Stimulated activated CD4-positive, alpha-beta T cell treated with anti-CD3 and anti-CD28 coated beads, Interleukin-2, amount 100 ng/mL, for 4 hours (primary cell): ENCODE data around the gene POLR2C.

ENCODE experiments used
- DNase-seq: peaks from one replicate; pipeline ENCODE4 v3.0.0-alpha.2; 2020; ENCODE audit warnings: low read depth

Gene POLR2C

DNA sequence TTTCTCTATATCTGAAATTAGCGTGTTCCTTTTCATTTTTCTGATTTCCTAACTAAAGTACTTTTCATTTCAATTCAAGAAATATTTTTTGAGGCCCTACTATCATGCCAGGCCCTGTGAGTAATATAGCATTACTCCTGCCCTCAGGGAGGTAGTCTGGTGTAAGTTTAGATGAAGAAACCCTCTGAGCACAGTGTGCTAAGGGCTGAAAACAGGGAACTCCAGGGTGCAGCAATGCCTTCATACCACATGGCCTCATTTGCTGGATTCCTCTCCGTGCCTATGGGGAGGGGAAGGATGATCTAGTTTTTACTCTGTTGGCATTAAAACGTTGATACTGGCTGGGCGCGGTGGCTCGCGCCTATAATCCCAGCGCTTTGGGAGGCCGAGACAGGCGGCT lies 10.5 kb upstream of the POLR2C start:
- no peak for DNase-seq

- peak; percentile 4 for DNase-seq
These were observed 491 bp downstream of the POLR2C start for GRCh38 chr16:57462978-57463362.

GRCh38 chr16:57464523-57464922 lies 2.0 kb downstream of the POLR2C start:
- no peak for DNase-seq

- no peak for DNase-seq
These were observed 5.9 kb downstream of the POLR2C start for GRCh38 chr16:57468346-57468745.

- DNase-seq: no peak
These were observed 6.6 kb downstream of the POLR2C start for GRCh38 chr16:57469046-57469445.

DNA sequence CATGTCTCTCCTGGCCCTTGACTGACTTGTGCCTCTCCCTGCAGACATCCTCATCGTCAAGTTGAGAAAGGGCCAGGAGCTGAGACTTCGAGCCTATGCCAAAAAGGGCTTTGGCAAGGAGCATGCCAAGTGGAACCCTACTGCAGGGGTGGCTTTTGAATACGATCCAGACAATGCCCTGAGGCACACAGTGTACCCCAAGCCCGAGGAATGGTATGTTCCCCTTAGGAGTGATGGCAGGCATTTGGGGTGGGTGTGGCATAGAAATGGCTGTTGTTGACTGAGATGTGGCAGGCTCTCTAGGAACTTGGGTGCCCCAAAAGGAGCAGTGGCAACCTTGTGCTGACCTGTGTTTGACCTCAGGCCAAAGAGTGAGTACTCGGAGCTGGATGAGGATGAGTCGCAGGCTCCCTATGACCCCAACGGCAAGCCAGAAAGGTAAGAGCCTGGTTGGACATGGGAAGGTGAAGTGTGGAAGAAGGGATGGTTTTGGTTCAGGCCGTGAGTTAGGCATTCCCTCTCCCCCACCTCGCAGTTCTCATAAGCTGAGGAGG lies 7.5 kb downstream of the POLR2C start:
- no peak for DNase-seq

- DNase-seq: no peak
These were observed 8.2 kb downstream of the POLR2C start for GRCh38 chr16:57470711-57471110.

- no peak for DNase-seq
These were observed 8.7 kb downstream of the POLR2C start for GRCh38 chr16:57471209-57471608.

GRCh38 chr16:57471852-57472664 lies 9.6 kb downstream of the POLR2C start:
- no peak for DNase-seq

DNA sequence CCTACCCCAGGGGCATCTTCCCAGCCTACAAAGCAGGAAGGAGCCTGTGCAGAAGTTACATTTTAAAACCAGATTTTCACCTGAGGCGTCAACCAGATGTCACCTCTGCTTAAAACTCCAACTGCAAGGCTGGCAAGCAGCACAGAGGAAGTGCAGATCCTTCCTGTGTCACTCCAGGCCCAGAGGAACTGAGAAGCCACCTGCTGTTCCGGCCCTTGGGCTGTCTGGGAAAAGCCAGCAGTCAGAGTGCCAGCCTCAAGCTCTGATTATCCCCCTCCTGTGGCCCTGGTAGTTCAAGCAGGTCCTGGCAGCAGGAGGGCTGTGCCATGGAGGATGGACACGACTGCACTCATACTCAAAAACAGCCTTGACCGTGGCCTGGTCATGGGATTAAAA lies 10.2 kb downstream of the POLR2C start:
- no peak for DNase-seq

GRCh38 chr16:57473176-57473840 lies 10.8 kb downstream of the POLR2C start:
- no peak for DNase-seq

DNA sequence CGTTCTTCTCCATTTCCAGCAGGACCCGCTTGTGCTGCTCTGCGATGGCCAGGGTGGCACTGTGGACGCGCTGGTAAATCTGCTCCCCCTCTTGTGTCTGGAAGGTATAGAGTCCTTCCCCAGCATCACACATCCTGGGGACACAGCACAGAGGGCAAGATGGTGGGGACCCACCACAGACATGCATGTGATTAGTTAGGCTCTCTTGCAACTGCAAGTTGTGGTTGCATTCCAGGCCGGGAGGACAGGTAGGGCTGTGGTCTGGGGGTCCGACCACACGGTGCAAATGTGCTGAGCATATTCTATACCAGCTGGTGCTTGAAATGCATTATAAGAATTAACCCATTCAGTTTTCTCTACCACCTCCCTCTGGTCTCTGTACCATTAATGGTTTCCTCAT lies 11.4 kb downstream of the POLR2C start:
- DNase-seq: no peak

GRCh38 chr16:57474671-57475661 lies 12.5 kb downstream of the POLR2C start:
- no peak for DNase-seq

GRCh38 chr16:57475711-57476339 lies 13.3 kb downstream of the POLR2C start:
- peak; percentile 42 for DNase-seq

DNA sequence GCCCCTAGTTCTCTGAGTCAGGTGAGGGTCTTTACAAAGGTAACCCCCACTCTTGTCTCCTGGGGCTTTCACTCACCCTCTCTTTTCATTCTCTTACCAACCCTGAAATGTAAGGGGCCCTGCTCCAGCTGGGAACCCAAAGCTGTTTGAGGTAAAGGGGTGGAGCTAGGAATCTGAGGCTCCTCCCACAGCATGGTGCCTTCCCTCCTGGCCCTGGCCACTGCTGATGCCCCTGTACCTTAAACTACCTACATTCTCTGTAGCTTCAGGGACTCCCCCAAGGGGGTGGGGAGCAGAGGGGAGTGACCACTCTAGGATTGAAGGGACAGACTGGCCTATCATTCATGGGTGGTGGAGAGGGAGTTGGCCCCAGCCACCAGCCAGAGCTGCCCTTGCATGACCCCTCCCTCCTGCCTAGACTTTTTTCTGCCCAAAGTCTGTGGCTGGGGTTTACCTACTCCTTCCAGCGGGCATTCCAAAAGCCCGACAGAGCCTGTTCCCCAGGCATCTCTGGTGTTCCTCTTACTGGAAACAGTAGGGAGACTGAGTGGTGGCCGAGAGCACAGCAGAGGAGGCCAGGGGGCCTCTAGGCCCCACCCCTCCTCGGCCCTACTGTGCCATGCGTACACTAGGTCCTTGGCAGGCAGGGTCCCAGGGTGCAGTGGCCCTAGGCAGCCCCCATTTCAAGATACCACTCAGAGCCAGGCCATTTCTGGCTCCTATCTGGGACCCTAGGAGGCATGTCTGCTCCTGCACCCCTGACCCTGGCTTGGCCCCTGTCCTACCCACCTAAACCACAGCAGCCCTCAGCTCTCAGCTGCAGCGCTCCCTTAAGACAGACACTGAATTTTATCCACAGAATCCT lies 14.3 kb downstream of the POLR2C start:
- no peak for DNase-seq

DNA sequence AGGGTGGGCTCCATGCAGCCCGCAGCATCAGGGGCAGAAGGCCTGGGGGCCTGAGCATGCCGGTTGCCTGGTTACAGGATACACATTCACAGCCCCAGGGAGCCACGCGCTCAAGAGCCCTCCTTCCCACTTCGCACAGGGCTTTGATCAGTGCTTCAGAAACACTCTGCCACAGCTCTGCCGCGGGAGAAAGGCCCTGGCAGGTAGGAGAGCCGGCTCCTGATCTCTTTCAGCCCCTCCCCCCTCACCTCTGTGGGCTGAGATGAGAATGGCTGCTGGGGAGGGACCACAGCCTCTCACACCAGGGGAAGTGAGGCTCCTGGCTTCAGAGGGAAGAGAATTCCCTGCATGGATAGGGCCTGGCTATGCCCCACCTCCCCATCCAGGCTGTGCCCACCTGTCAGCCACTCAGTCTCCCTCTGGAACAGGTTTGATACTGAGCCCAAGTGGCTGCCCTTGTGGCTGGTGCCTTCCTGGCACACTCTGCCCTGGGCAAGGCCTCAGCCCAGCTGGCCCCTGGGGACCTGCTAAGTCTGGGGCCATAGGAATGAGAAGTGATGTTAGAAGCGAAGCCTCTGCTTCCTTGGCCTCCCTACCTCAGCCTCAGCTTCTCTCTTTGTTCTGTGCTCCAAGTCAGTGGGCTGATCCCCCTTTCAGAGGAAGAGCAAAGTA lies 15.2 kb downstream of the POLR2C start:
- DNase-seq: no peak

DNA sequence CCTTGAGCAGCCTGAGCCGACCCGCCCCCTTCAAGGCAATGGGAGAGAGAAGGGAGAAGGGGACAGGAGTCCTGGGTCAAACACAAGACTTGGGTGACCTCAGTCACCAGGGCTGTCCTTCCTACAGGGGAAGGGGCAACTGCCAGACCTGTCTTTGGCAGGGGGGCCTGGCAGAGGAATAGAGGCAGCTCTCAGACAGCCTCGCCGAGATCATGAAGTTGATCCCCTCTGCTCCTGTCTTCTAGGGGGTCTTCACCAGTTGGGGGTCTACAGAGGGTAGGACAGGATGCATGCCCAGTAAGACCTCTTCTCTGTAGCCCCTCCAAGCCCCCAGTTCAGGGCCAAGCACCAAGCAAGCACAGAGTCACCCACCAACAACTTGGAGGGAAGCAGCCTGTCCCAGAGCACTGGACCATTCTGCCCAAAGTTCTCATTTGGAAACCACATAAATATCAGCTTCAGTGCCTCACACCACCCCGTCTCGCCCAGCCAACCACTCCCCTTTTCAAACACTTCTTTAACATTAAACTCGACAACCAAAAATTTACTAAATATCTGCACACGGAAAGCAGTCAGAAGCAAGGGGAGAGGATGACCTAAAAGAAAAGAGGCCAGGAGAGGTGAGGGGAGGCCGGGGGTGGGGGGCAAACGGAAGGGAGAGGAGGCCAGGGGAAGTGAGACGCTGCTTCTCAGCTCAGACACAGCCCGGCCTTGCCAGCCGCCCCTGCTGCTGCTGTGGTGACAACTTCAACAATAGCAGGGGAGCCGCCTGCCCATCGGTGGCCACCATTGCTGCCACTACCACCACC lies 16.1 kb downstream of the POLR2C start:
- no peak for DNase-seq

DNA sequence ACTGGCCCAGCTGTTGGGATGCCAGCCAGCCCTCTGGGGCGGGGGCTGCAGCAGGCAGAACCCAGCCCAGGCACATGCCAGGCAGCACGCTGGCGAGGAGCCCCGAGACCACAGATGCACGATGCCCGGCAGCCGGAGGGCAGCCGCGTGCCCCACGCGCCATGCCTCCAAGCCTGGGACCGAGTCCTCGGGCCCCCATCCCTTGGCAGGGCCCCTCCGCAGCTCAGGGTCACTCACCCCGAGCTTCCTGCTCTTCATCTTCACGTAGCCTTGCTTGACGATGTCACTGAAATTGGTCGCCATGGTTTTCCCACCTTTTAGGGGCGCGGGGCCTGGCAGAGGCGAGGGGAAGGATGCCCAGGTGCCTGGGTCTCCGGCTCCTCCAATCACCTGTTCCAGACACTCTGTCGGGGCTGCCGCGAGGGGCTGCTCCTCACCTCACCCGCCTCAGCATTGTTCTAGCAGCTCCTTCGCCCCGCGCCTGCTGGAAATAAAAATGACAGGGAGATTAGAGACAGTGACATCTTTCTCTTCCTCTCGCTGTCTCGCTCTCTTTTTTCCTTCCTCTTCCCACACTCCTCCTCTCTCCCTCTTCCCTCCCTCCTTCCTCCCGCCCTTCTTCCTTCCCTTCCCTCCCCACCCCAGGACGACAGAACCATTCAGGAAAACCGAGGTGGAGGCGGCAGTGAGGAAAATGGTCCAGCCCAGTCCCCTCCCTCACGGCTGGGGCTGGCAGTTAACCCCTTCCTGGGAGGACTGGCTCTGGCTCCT lies 16.9 kb downstream of the POLR2C start:
- no peak for DNase-seq
